NCI-H2171 (cell line): ENCODE results near the gene TIMM44.

Source experiments
- DNase-seq: peaks from one replicate; lab custom pipeline; 2025; lab: John Stamatoyannopoulos, UW

The TIMM44 gene

GRCh38 chr19:7943444-7944176, at the start of gene TIMM44:
TSS of gene TIMM44 (minus strand) at chr19:7943666. CDS start at chr19:7943651, 15 bp downstream.
- peak; percentile 99 for DNase-seq

- DNase-seq = no peak
Measured at GRCh38 chr19:7992575-7992974, 49.1 kb upstream of the TIMM44 start.

- DNase-seq = no peak
Measured at GRCh38 chr19:7989071-7989575, 45.7 kb upstream of the TIMM44 start.

- DNase-seq = no peak
Measured at GRCh38 chr19:7988307-7988706, 44.8 kb upstream of the TIMM44 start.

- DNase-seq = no peak
Measured at GRCh38 chr19:7987114-7987768, 43.8 kb upstream of the TIMM44 start.

GRCh38 chr19:7986321-7987113, 43.1 kb upstream of the TIMM44 start:
- DNase-seq = no peak

- DNase-seq = no peak
Measured at GRCh38 chr19:7985481-7985911, 42.0 kb upstream of the TIMM44 start.

GRCh38 chr19:7983995-7984837, 40.8 kb upstream of the TIMM44 start:
- no peak for DNase-seq

- peak; percentile 8 for DNase-seq
Measured at GRCh38 chr19:7983286-7983950, 40.0 kb upstream of the TIMM44 start.

- DNase-seq = no peak
Measured at GRCh38 chr19:7982651-7983099, 39.2 kb upstream of the TIMM44 start.

GRCh38 chr19:7982103-7982502, 38.6 kb upstream of the TIMM44 start:
- no peak for DNase-seq

GRCh38 chr19:7981661-7982060, 38.2 kb upstream of the TIMM44 start:
- DNase-seq = no peak

GRCh38 chr19:7981199-7981598, 37.7 kb upstream of the TIMM44 start:
- DNase-seq = no peak

GRCh38 chr19:7980635-7981121, 37.2 kb upstream of the TIMM44 start:
- no peak for DNase-seq

GRCh38 chr19:7980168-7980567, 36.7 kb upstream of the TIMM44 start:
- DNase-seq = no peak

- no peak for DNase-seq
Measured at GRCh38 chr19:7979559-7979958, 36.1 kb upstream of the TIMM44 start.

GRCh38 chr19:7979011-7979410, 35.5 kb upstream of the TIMM44 start:
- DNase-seq = no peak

- DNase-seq = no peak
Measured at GRCh38 chr19:7978179-7978825, 34.8 kb upstream of the TIMM44 start.

GRCh38 chr19:7977723-7978040, 34.2 kb upstream of the TIMM44 start:
- no peak for DNase-seq

GRCh38 chr19:7977021-7977722, 33.7 kb upstream of the TIMM44 start:
- no peak for DNase-seq
